ENCODE results near the gene CFAP97D2.

DNA sequence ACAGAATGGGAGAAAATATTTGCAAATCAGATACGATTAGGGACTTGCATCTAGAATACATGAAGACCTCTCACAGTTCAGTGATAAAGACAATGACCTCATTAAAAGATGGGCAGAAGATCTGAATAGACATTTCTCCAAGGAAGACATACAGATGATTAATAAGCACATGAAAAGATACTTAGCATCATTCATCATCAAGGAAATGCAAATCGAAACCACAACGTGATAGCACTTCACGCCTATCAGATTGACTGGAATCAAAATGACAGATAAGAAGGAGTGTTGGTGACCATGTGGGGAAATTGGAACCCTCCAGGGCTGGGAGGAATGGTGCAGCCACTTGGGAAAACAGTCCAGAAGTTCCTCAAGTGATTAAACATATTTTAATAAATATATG, 25.8 kb downstream of the CFAP97D2 start:
- TF ChIP-seq ZNF274 (IDR thresholded peaks at IDR 0.05; ENCODE audit: low read depth, low read length) (no peak), YY1 (IDR thresholded peaks at IDR 0.05; ENCODE audit: insufficient read depth, insufficient read length) (no peak)
